Erythroblast (primary cell): Measurements from ENCODE around the gene IDUA.

Experiments
- GATA1 ChIP-seq: IDR thresholded peaks from 2 replicates; pipeline ENCODE4 v1.6.1; 2011; ENCODE audit warnings: low read depth, mild to moderate bottlenecking, control low read depth, low read length, moderate library complexity
- POLR2A ChIP-seq: IDR thresholded peaks from 2 replicates; pipeline ENCODE4 v1.6.1; 2011; ENCODE audit warnings: mild to moderate bottlenecking, low read length

GRCh38 chr4:989722-990471 lies 3.1 kb downstream of the IDUA start:
- TF ChIP-seq POLR2A (no peak), GATA1 (no peak)
